IPS-20b (cell line): Measurements from ENCODE around the gene SEC61B.

Experiments
- H3K27ac ChIP-seq: one replicate; pipeline ENCODE4 v1.5.1; 2013; ENCODE audit warnings: low read length
- H3K27me3 ChIP-seq: 2 replicates; pipeline ENCODE4 v1.6.1; 2013; ENCODE audit warnings: mild to moderate bottlenecking, low read length, inconsistent platforms; ENCODE audit not compliant: insufficient read depth
- H3K36me3 ChIP-seq: 2 replicates; pipeline ENCODE4 v1.6.1; 2013; ENCODE audit warnings: low read depth, mild to moderate bottlenecking, inconsistent platforms, low read length, moderate library complexity; ENCODE audit not compliant: insufficient read depth
- H3K4me1 ChIP-seq: 2 replicates; pipeline ENCODE4 v1.6.1; 2013; ENCODE audit warnings: mild to moderate bottlenecking, control low read depth, inconsistent platforms, low read length, moderate library complexity; ENCODE audit not compliant: insufficient read depth
- H3K4me3 ChIP-seq: 2 replicates; pipeline ENCODE4 v1.5.1; 2013; ENCODE audit warnings: mild to moderate bottlenecking, low read length, inconsistent platforms
- H3K9ac ChIP-seq: 2 replicates; pipeline ENCODE4 v1.6.1; 2013; ENCODE audit warnings: low read depth, mild to moderate bottlenecking, inconsistent platforms, low read length, moderate library complexity
- H3K9me3 ChIP-seq: 2 replicates; pipeline ENCODE4 v1.6.1; 2013; ENCODE audit warnings: mild to moderate bottlenecking, low read depth, low read length, inconsistent platforms; ENCODE audit not compliant: insufficient read depth

SEC61B gene

GRCh38 chr9:99264070-99264680 lies 42.1 kb downstream of the SEC61B start:
- no peaks in the 10 kb centered on the region for H3K9me3 ChIP-seq
- H3K27ac ChIP-seq = no peak overlapping the region
- no peak overlapping the region for H3K4me3 ChIP-seq
- H3K4me1 ChIP-seq = peaks cover under 1% of the 10 kb centered on the region; the same call in 1 of the 2 replicates
- no peak overlapping the region for H3K9ac ChIP-seq
- H3K36me3 ChIP-seq = no peaks in the 10 kb centered on the region
- H3K27me3 ChIP-seq = no peaks in the 10 kb centered on the region

DNA sequence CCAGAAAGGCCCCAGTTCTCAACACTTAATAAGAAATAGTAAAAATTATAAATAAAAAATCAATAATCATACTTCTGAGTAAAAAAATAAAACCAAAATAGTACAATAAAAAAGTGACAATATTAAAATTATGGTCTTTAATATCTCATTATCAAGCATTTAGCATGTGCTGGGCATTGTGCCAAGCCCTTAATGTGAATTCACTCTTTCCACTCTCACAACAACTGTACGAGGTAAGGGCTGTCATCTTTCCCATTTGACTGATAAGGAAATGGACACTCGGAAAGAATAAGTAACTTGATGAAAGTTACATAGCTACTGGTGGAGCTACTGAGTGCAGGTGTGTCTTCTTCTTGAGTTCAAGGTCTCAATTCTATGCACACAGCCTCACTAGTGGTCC lies 43.6 kb downstream of the SEC61B start:
- no peak overlapping the region for H3K9ac ChIP-seq
- H3K9me3 ChIP-seq = no peaks in the 10 kb centered on the region
- H3K36me3 ChIP-seq = no peaks in the 10 kb centered on the region
- H3K27ac ChIP-seq = no peak overlapping the region
- H3K4me3 ChIP-seq = no peak overlapping the region
- no peaks in the 10 kb centered on the region for H3K4me1 ChIP-seq
- H3K27me3 ChIP-seq = no peaks in the 10 kb centered on the region

DNA sequence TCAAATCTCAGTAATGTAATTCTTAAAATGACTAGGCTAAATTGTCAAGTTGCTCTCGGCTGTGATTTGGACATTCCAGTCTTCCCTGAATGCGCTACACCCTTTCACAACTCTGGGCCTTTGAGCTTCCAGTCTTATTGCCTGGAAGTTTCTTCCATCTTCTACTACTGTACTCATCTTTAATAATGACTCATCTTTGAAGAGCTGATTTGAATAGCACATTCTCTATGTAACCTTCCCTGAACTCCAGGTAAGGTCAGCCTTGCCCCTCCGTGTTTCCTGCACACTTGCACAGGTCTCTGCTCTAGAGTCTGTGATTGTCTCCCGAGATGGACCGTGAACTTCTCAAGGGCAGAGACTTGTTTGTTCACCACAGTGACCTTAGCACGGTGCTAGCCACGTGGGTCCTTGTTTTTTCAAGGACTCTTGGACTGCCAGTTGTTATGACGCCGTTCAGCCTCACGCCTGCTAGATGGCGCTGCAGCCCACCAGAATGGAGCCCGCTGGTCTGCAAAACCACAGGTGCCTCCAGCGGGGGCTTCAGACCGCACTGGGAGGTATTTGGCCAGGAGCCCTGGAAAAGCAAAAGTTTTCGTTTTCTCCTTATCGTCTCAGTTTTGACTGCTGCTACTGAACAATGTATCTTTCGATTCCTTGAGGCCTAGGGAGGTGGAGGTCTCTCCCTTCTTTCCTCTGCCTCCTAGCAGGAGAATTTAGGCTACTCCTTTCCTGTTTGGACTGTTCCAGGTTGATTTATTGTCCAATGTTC lies 44.4 kb downstream of the SEC61B start:
- no peak overlapping the region for H3K9ac ChIP-seq

GRCh38 chr9:99269416-99269815 lies 47.3 kb downstream of the SEC61B start:
- H3K4me3 ChIP-seq = no peak overlapping the region
- no peaks in the 10 kb centered on the region for H3K36me3 ChIP-seq
- H3K4me1 ChIP-seq = no peaks in the 10 kb centered on the region
- no peaks in the 10 kb centered on the region for H3K27me3 ChIP-seq
- no peak overlapping the region for H3K27ac ChIP-seq
- H3K9ac ChIP-seq = no peak overlapping the region
- no peaks in the 10 kb centered on the region for H3K9me3 ChIP-seq

More for the DNA sequence above, 44.4 kb downstream of the SEC61B start:
- no peaks in the 10 kb centered on the region for H3K27me3 ChIP-seq
- no peaks in the 10 kb centered on the region for H3K4me1 ChIP-seq
- H3K9me3 ChIP-seq = no peaks in the 10 kb centered on the region
- H3K27ac ChIP-seq = no peak overlapping the region
- H3K36me3 ChIP-seq = no peaks in the 10 kb centered on the region
- no peak overlapping the region for H3K4me3 ChIP-seq

GRCh38 chr9:99270491-99270890 lies 48.4 kb downstream of the SEC61B start:
- no peaks in the 10 kb centered on the region for H3K4me1 ChIP-seq
- no peaks in the 10 kb centered on the region for H3K9me3 ChIP-seq
- no peak overlapping the region for H3K27ac ChIP-seq
- no peak overlapping the region for H3K9ac ChIP-seq
- no peaks in the 10 kb centered on the region for H3K27me3 ChIP-seq
- no peaks in the 10 kb centered on the region for H3K36me3 ChIP-seq
- no peak overlapping the region for H3K4me3 ChIP-seq

GRCh38 chr9:99272836-99273235 lies 50.8 kb downstream of the SEC61B start:
- Histone ChIP-seq H3K9me3 (no peaks in the 10 kb centered on the region), H3K27ac (no peak overlapping the region), H3K4me1 (no peaks in the 10 kb centered on the region), H3K27me3 (no peaks in the 10 kb centered on the region), H3K36me3 (no peaks in the 10 kb centered on the region), H3K4me3 (no peak overlapping the region), H3K9ac (no peak overlapping the region)

DNA sequence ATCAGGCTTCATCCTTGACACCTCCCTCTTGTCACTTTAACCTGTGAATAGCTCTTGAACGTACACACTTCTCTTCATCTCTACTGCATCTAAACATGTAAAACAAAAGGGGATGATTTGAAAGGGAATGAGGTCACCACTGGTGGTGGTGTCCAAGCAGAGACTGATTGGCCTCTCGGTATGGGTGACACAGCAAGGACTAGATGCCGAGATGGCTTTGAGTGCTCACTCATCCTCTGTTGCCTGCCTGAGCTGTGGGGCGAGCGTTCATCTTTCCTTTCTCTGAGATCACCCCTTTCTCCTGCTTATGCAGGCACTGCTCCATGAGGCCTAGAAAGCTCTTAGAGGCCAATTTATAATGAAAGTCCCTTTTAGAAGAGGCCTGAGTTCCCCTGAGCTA lies 51.9 kb downstream of the SEC61B start:
- H3K27me3 ChIP-seq = no peaks in the 10 kb centered on the region
- no peak overlapping the region for H3K9ac ChIP-seq

DNA sequence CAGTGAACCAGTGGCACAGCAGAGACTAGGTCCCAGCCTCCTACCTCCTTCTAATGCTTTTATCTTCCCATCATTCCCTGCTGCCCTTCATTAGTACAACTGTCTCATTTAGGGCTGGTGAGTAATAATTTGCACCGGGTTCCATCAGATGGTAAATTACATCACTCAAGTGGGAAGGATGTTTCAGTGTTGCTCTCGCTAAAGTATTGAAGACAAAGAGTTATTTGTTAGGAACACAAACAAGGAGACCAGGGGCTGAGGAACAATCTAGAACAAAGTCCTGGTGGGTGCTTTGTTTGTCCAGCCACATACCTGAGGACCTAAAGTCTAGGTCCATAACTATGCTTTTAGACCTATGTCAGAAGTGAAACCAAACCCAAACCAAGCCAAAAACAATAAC lies 52.4 kb downstream of the SEC61B start:
- Histone ChIP-seq H3K9me3 (no peaks in the 10 kb centered on the region), H3K27ac (no peak overlapping the region), H3K4me3 (no peak overlapping the region), H3K9ac (no peak overlapping the region), H3K4me1 (no peaks in the 10 kb centered on the region), H3K27me3 (no peaks in the 10 kb centered on the region), H3K36me3 (no peaks in the 10 kb centered on the region)

More for the DNA sequence above, 51.9 kb downstream of the SEC61B start:
- no peaks in the 10 kb centered on the region for H3K4me1 ChIP-seq
- no peak overlapping the region for H3K27ac ChIP-seq
- no peaks in the 10 kb centered on the region for H3K36me3 ChIP-seq
- H3K9me3 ChIP-seq = no peaks in the 10 kb centered on the region
- H3K4me3 ChIP-seq = no peak overlapping the region
